Measurements from ENCODE around the gene TDG.

GRCh38 chr12:104002686-104003085 is 37.0 kb downstream of the TDG start:
- TF ChIP-seq CTCF (IDR thresholded peaks at IDR 0.05; ENCODE audit: low read length) (no peak), EZH2 (optimal IDR thresholded peaks at IDR 0.05; ENCODE audit: low read depth, low read length) (no peak)
